Stimulated activated CD8-positive, alpha-beta memory T cell treated with anti-CD3 and anti-CD28 coated beads, Interleukin-7, amount 100 ng/mL, for 24 hours (primary cell): ENCODE results near the gene SELE.
"Not testable (repeated sequence)": the region's sequence is repeated elsewhere in the genome, so short reads cannot be mapped to it uniquely, and the experiment has no call there.

Experiments
- DNase-seq: peaks from one replicate; pipeline ENCODE4 v3.0.0-alpha.2; 2020; ENCODE audit warnings: low read depth

SELE gene

GRCh38 chr1:169722779-169723178 lies 11.1 kb downstream of the SELE start:
- DNase-seq: no peak

DNA sequence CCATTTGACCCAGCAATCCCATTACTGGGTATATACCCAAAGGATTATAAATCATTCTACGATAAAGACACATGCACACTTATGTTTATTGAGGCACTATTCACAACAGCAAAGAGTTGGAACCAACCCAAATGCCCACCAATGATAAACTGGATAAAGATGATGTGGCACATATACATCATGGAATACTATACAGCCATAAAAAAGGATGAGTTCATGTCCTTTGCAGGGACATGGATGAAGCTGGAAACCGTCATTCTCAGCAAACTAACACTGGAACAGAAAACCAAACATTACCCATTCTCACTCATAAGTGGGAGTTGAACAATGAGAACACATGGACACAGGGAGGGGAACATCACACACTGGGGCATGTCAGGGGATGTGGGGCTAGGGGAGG lies 18.8 kb downstream of the SELE start:
- not testable (repeated sequence) for DNase-seq

- DNase-seq: not testable (repeated sequence)
Observed at GRCh38 chr1:169713090-169713489, 20.8 kb downstream of the SELE start.

DNA sequence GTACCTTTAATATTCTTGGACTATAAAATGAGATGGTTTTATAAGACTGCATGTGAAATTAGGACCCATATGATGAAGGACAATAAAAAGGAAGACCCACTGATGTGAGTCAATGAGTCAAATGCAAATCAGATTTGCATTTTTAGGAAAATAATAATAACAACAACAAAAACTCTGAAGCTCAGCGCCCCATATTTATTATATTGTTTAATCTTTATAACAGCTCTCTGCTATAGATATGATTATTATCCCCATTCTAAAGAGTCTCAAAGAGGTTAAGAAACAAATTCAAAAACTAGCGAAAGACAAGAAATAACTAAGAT lies 21.6 kb downstream of the SELE start:
- no peak for DNase-seq

DNA sequence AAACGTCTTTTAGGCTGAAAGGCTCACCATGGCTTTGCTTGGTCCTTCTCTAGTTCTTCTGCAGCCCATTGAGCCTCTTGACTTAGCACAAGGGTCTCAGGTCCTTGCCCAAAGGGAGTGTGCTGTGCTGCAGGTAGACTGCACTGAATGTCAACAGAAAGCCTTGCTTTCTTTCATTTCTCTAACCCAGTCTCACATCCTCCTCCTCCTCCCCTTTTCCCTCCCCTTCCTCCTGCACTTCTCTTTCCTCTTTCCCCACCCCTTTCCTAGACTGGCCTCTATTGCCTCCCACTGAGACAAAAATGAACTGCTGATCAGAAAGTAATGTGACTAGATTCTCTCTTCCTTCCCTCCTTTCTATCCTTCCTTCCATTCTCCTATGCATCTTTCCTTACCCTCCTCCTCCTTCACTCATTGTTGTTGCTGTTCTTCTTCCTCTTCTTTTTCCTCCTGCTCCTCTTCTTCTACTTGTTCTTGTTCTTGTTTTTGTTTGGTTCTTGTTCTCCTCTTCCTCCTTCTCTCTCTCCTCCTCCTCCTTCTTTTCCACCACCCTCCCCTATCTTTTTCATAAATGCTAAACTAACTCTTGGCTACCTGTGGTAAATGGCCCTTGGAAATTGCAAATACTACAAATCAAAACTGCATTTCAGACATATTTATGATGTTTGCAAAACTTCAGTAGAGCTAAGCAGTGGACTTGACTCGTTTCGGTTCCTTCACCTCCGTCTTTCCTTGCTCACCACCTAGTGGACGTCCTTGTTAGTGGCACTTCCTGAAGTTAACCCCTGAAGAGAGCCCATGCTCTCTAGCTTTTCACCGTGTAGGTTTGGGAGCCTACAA lies 22.2 kb downstream of the SELE start, which contains the start of gene SELL:
Gene SELL (minus strand): TSS at position 152 of the 840 bp plus-strand sequence. CDS start 122 bp downstream, at position 30.
- peak; percentile 40 for DNase-seq

- DNase-seq: no peak
Observed at GRCh38 chr1:169708647-169709046, 25.2 kb downstream of the SELE start.

GRCh38 chr1:169707912-169708604 lies 25.8 kb downstream of the SELE start:
- no peak for DNase-seq

DNA sequence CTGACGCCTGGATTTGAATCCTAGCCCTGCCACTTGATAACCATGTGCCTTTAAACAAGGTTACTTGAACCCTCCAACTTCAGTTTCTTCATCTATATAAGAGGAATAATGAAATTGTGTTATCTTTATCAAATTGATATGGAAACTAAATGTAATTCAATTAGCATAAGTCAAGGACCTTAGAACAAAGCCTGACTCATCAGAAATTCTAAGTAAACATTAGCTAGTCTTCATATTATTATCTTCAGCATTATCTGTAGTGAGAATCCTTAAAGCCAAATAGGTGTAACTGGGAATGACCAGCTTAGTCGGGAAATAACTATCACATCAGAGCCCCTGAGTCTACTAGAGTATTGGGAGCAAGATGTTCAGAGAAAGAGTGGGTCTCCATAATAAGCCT lies 29.1 kb downstream of the SELE start:
- DNase-seq: no peak

DNA sequence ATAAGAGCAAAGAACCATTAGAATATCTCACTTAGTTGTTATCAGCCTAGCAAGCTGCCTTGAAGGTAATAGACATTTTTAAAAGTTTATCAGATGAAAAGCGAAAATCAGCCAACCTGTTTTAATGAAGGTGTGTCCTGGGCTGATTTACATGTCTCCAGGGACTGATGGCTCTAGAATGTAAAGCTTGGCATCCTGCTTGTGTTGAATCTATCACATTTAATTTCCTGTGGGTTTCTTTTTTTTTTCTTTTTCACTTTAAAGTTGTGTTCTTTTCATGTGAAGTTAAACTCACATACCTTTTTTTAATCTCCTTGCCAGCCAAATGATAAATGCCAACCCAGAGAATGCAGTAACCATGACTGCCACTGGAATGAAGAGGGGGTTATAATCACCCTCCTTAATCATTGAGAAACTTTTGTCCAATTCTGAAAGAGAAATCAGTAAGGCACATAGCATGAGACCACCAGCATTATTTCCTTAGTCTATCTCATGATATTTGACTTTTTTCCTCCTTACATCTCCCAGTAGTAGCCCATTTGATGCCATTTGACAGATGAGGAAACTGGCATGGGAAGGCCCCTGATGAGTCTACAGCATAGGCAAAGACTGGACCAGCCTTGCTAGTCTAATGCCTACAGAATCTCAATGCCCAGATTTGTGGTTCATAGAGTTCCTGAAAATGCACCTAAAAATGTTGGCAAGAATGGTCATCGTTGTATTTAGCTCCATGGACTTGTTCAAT lies 32.4 kb downstream of the SELE start:
- no peak for DNase-seq

DNA sequence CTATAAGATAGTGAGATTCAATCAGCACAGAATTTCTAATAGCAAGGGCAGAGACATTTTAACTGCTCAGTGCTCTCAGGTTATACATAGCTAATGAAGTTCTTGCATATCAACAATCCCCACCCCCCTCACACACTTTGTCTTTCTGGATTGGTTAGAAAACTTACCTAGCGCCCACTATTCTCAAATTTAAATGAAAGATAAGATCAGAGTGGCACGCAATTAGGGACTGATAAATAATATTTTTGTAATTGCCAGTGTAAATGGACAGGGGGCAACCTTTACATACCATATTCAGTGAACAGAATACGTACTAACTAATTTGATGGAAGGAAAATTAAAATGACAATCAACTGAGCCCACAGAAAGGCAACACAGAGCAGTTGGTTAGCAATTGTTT lies 34.2 kb downstream of the SELE start:
- DNase-seq: no peak

DNA sequence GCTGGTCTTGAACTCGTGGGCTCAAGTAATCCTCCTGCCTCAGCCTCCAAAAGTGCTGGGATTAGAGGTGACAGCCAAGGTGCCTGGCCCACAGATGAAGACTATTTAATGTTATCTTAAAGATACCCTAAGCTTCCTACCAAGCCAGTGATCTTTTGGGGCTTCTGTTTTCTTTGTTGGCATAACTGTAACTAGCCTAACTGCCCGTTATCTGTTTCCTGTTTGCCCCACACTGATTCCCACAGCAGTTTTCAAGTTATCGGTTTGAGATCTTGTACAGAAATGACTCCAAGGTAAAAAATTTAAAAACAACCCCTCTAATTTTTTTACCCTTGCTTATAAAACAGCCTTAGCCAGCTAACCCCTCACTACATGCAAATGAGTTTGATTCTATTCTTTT lies 34.9 kb downstream of the SELE start:
- DNase-seq: no peak

DNA sequence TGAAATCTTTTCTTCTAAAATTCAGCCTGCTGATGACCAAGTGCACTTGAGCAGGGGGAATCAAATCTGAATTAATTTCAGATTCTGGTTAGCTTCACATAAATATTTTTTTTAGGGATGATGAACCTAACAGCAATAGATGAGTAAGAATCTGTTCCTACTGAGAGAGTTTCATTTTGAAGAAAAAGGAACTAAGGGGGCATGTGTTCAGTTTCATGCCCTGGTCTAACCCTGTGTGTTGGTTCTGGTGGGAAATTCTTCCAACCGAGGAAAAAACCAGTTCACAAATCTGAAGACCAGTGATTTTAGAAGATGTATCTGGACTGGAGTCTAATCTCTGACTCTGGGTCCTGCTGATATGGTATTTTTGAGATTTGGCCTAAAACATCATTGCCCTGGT lies 36.1 kb downstream of the SELE start:
- no peak for DNase-seq

DNA sequence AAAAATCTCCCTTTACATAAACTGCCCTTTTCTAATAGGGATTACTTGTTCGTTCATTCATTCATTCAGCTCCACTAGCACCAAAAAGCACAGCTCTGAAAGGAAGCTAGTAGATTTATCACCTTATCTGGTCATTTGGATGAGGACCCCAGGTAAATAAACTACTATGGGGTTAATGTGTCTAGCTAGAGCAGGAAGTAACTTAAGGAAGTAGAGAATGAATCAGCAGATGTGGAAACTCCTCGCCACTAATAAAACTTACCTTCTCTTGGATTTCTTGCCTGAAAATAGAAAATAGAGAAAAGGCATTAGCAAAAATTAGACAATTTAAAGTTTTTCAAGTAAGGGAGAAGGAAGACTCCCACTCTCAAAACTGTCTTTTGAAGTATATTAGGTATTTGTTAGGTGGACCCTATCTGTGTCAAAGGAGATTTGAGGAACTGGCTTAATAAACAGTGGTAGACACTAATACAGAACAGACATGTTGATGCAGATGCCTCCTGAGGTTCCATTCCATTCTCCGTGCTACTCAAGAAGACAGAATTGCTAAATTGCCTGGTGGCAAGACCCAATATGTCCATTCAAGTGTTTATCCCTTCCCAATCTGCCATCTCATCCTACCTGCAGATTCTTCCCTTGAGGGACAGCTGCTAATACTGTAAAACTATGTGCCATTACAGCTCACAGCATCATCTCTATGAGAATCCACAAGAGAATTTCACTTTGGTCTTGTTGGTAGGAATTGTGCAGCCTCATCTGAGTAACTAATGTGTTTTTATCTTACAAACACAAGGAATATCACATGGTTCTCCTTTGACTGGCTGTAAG lies 37.4 kb downstream of the SELE start:
- DNase-seq: no peak

- DNase-seq: no peak
Observed at GRCh38 chr1:169694304-169695075, 39.4 kb downstream of the SELE start.

GRCh38 chr1:169692756-169693460 lies 41.0 kb downstream of the SELE start:
- DNase-seq: no peak

DNA sequence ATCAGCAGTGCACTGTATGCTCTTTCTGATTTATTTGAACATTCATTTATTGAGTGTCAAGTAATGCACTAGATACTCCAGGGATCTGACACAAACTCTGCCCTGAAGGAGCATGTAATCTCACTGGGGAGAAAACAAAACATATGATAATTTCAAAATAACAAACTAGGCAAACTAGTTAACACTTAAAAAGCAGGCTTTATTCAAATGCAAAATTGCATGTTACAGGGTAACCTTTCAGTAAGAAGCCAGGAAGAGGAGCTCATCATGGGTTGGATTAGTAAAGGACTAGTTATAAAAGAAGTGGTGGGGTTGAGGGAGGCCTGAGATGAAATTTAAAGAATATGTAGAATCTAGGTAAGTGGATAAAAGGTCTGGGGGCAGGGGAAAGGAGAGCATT lies 43.4 kb downstream of the SELE start:
- DNase-seq: no peak

- DNase-seq: no peak
Observed at GRCh38 chr1:169689395-169689794, 44.5 kb downstream of the SELE start.

- DNase-seq: not testable (repeated sequence)
Observed at GRCh38 chr1:169688377-169688776, 45.5 kb downstream of the SELE start.

GRCh38 chr1:169683661-169684060 lies 50.2 kb downstream of the SELE start:
- DNase-seq: no peak

DNA sequence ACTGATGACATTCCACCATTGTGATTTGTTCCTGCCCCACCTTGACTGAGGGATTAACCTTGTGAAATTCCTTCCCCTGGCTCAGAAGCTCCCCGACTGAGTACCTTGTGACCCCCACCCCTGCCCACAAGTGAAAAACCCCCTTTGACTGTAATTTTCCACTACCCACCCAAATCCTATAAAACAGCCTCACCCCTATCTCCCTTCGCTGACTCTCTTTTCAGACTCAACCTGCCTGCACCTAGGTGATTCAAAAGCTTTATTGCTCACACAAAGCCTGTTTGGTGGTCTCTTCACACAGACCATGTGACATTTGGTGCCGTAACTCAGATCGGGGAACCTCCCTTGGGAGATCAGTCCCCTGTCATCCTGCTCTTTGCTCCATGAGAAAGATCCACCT lies 50.7 kb downstream of the SELE start:
- not testable (repeated sequence) for DNase-seq

DNA sequence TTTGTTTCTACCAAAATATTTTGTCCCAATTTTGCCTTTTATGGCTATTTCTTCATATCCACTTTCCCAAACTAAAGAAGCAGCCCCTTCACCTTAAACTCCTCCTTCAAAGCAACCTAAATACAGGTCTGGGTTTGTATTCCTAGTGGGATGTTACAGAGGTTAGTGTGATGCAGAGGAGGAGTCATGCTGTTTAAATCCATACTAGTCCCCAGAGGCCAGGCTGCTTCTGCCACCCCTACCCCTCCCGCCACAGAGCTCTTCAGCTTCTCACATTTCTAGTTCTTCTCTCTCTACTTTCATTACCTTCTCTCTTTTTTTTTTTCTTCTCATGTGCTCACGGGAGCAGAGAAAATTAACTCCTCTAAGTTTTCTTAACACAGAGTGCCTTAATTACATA lies 51.8 kb downstream of the SELE start:
- no peak for DNase-seq
